ENCODE data around the gene DNAH12. TPM values are rescaled to one million over a fixed set of nuclear protein-coding genes. Genes with fewer than 3 reads are reported as not detected.

Gene DNAH12
- total and polyA plus RNA-seq, 10 of the 15 experiments (the other 5 are each of a cell fraction or from before 2014, with no cell fraction given), result under 0.01 to 0.35 (median 0.08) TPM

GRCh38 chr3:57385498-57385897 is 158.6 kb downstream of the DNAH12 start:
- Histone ChIP-seq H3K79me2 (ENCODE audit: control insufficient read depth, insufficient read depth, low read length) (no peaks in the 10 kb centered on the region), H3K4me1 (ENCODE audit: control insufficient read depth, insufficient read depth, low read length) (no peaks in the 10 kb centered on the region), H3K4me2 (ENCODE audit: control insufficient read depth, insufficient read depth) (no peak overlapping the region), H3K4me3 (no peak overlapping the region), H4K20me1 (ENCODE audit: control insufficient read depth, insufficient read depth) (no peaks in the 10 kb centered on the region), H3K9ac (ENCODE audit: control insufficient read depth, insufficient read depth, low read length) (no peak overlapping the region), H3K36me3 (ENCODE audit: control insufficient read depth in 2 of 2, insufficient read depth in 2 of 2, low read length in 1 of 2) (no peaks in the 10 kb centered on the region), H3K27ac (ENCODE audit: control insufficient read depth, insufficient read depth) (no peak overlapping the region), H3K9me3 (replicated peaks; ENCODE audit: control insufficient read depth, insufficient read depth, low read length) (no peaks in the 10 kb centered on the region), H2AFZ (ENCODE audit: control insufficient read depth, low read depth, low read length) (no peak overlapping the region), H3K27me3 (replicated peaks in 1 of 2; ENCODE audit: control insufficient read depth in 2 of 2, insufficient read depth in 2 of 2, low read length in 1 of 2) (no peaks in the 10 kb centered on the region)
- in situ Hi-C loops (cut with MboI), result no loop called here
- no TSS peak for BruUV-seq (replicated peaks)
- CTCF ChIA-PET, result interaction anchor here (3.0 to 5.4 kb wide), 2 partner anchors 12 to 13 kb away, joined by 18 to 23 read pairs; no protein-coding TSS in a partner anchor
- WGBS (ENCODE audit: insufficient coverage, insufficient replicate concordance, low lambda C conversion rate, missing lambda C conversion rate), result 65% methylated on average over 5 of the region's 5 CpGs
- POLR2A ChIA-PET, result interaction anchor here (1.2 kb wide), 1 partner anchor 60 kb away, joined by 3 read pairs; no protein-coding TSS in a partner anchor
- RAD21 ChIA-PET (ENCODE audit: unreplicated experiment), result interaction anchor here (1.4 to 1.9 kb wide), 2 partner anchors 12 to 14 kb away, joined by 3 to 5 read pairs; no protein-coding TSS in a partner anchor
- no peak for ATAC-seq
- SMC1A ChIA-PET (ENCODE audit: uncharacterized antibody, unreplicated experiment), result interaction anchor here (1.2 to 2.2 kb wide), 4 partner anchors 10 to 441 kb away, joined by 4 to 8 read pairs (median 6); no protein-coding TSS in a partner anchor
- no peak for DNase-seq (ENCODE audit: low read depth, low spot score)
- FAIRE-seq, result no peak
- TF ChIP-seq BRCA1 (IDR thresholded peaks at IDR 0.05; ENCODE audit: low read depth, low read length), result no peak
- no peak for TF ChIP-seq BCL3 (IDR thresholded peaks at IDR 0.05; ENCODE audit: borderline replicate concordance, insufficient read depth, low read depth, low read length, poor library complexity, severe bottlenecking)
- TF ChIP-seq STAT1 (conservative IDR thresholded peaks at IDR 0.05), result no peak
- no peak for TF ChIP-seq ZNF24 (IDR thresholded peaks at IDR 0.05)
- TF ChIP-seq USF2 (IDR thresholded peaks at IDR 0.05; ENCODE audit: borderline replicate concordance, low read depth, low read length), result no peak
- TF ChIP-seq EED (IDR thresholded peaks at IDR 0.05; ENCODE audit: low read depth), result no peak
- intact Hi-C loops (cut with micrococcal nuclease; ENCODE audit: unreplicated experiment), result no loop called here
